ENCODE results near the gene CCL13. TPM values are rescaled to one million over a fixed set of nuclear protein-coding genes. Genes with fewer than 3 reads are reported as not detected.

Gene CCL13
- total and polyA plus RNA-seq, 2 experiments from 2014 or later: not detected

DNA sequence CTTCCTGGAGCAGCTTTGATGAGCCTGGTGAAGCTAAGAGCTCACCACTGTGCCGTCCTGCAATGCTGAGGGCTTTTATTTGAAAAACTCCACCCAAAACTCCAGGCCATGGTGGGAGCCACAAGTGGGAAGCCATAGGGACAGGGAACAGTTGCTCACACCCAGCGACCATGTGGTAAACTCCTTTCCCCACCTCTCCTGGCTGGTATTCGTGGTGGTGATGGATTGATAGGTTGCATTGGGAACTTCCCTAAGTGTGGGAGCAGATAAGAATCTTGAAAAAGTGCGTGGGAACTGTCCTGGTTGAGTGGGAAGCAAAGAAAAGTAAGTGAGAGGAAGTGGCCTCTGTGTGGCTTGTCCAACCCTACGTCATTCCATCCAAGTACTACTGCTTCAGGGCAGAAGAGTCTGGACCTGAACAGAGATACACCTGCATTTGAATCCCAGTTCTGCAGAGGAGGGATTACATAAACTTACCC is 6.9 kb downstream of the CCL13 start, which contains the start of gene CCL1:
CCL1 (minus strand) TSS at position 51 of the 479 bp plus-strand sequence. CDS start 72 bp downstream, outside the sequence.
- no peaks in the 10 kb centered on the region for H3K79me2 ChIP-seq
- no peaks in the 10 kb centered on the region for H3K9me3 ChIP-seq (ENCODE audit: low read depth)
- H3K36me3 ChIP-seq (replicated peaks; ENCODE audit: insufficient read depth, low read depth): no peaks in the 10 kb centered on the region
- H2AFZ ChIP-seq: no peak within 1 kb of the TSS
- no peaks in the 10 kb centered on the region for H4K20me1 ChIP-seq (ENCODE audit: insufficient read depth, poor library complexity, severe bottlenecking)
- no peak for DNase-seq (ENCODE audit: low spot score)
- H3K4me3 ChIP-seq: no peak within 1 kb of the TSS
- TF ChIP-seq EZH2 (IDR thresholded peaks at IDR 0.05; ENCODE audit: borderline replicate concordance) (no peak), EZH2phosphoT487 (IDR thresholded peaks at IDR 0.05; ENCODE audit: low read depth, severe bottlenecking, unreplicated experiment) (no peak)
- TF ChIP-seq, protein P1, sequence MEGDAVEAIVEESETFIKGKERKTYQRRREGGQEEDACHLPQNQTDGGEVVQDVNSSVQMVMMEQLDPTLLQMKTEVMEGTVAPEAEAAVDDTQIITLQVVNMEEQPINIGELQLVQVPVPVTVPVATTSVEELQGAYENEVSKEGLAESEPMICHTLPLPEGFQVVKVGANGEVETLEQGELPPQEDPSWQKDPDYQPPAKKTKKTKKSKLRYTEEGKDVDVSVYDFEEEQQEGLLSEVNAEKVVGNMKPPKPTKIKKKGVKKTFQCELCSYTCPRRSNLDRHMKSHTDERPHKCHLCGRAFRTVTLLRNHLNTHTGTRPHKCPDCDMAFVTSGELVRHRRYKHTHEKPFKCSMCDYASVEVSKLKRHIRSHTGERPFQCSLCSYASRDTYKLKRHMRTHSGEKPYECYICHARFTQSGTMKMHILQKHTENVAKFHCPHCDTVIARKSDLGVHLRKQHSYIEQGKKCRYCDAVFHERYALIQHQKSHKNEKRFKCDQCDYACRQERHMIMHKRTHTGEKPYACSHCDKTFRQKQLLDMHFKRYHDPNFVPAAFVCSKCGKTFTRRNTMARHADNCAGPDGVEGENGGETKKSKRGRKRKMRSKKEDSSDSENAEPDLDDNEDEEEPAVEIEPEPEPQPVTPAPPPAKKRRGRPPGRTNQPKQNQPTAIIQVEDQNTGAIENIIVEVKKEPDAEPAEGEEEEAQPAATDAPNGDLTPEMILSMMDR (IDR thresholded peaks at IDR 0.05; ENCODE audit: poor library complexity): no peak
- 62% methylated on average over 5 of the region's 5 CpGs for WGBS (ENCODE audit: low lambda C conversion rate, missing lambda C conversion rate)
- no peaks in the 10 kb centered on the region for H3K4me1 ChIP-seq (ENCODE audit: insufficient read depth)
- no peak within 1 kb of the TSS for H3K4me2 ChIP-seq
- no peaks in the 10 kb centered on the region for H3K9me2 ChIP-seq (replicated peaks; ENCODE audit: insufficient read depth)
- no peak within 1 kb of the TSS for H3K27ac ChIP-seq
- peaks cover 10% of the 10 kb centered on the region for H3K27me3 ChIP-seq

DNA sequence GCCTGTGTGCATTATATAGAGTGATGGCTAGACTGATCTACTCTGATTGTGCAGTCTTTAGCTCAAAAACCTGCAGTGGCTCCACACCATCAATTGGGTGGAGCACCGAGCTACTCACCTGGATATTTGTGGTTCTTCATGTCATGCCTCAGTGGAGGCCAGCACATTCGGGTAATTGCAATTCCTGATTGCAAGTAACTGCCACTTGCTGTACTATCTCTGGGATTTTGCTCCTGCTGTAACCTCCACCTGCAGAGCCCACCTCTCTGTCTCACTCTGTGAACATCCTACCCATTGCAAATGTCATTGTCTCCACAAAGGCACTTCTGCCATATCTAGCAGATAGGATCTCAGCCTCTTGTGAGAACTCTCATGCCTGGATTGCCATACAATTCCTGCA is 8.5 kb downstream of the CCL13 start:
- Histone ChIP-seq H3K27ac (no peak overlapping the region), H3K79me2 (no peaks in the 10 kb centered on the region), H3K4me2 (no peak overlapping the region), H3K9me2 (replicated peaks; ENCODE audit: insufficient read depth) (no peaks in the 10 kb centered on the region), H2AFZ (no peak overlapping the region), H4K20me1 (ENCODE audit: insufficient read depth, poor library complexity, severe bottlenecking) (no peaks in the 10 kb centered on the region), H3K4me3 (no peak overlapping the region), H3K4me1 (ENCODE audit: insufficient read depth) (no peaks in the 10 kb centered on the region), H3K27me3 (peaks cover 10% of the 10 kb centered on the region), H3K36me3 (replicated peaks; ENCODE audit: insufficient read depth, low read depth) (no peaks in the 10 kb centered on the region), H3K9me3 (ENCODE audit: low read depth) (no peaks in the 10 kb centered on the region)
- DNase-seq (ENCODE audit: low spot score): no peak
- TF ChIP-seq, protein P1 (IDR thresholded peaks at IDR 0.05; ENCODE audit: poor library complexity): no peak
- no peak for TF ChIP-seq EZH2 (IDR thresholded peaks at IDR 0.05; ENCODE audit: borderline replicate concordance)
- no peak for TF ChIP-seq EZH2phosphoT487 (IDR thresholded peaks at IDR 0.05; ENCODE audit: low read depth, severe bottlenecking, unreplicated experiment)
- 80% methylated on average over 2 of the region's 2 CpGs for WGBS (ENCODE audit: low lambda C conversion rate, missing lambda C conversion rate)

DNA sequence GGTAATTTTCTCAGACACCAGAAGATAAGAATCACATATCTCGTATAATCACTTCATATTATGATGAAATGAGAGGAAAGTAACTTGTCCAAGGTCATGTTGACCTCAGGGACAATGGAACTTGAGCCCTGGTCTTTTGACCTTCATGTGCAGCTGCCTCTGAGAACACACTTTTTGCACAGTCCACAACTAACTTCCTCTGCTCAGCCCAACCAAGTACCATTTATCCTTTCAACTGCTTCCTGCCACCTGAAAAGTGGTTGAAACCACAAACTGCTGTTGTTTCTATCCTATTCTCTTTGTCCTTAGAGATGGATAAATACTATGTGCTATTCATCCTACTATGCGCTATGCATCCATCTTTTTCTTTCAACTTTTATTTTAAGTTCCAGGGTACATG is 9.1 kb downstream of the CCL13 start:
- H3K27me3 ChIP-seq: peaks cover 10% of the 10 kb centered on the region
- WGBS (ENCODE audit: low lambda C conversion rate, missing lambda C conversion rate): 93% methylated on average over 2 of the region's 2 CpGs
- no peaks in the 10 kb centered on the region for H4K20me1 ChIP-seq (ENCODE audit: insufficient read depth, poor library complexity, severe bottlenecking)

More for the DNA sequence above, 9.1 kb downstream of the CCL13 start:
- Histone ChIP-seq H3K27ac (no peak overlapping the region), H3K4me3 (no peak overlapping the region), H3K79me2 (no peaks in the 10 kb centered on the region), H3K9me3 (ENCODE audit: low read depth) (no peaks in the 10 kb centered on the region), H3K9me2 (replicated peaks; ENCODE audit: insufficient read depth) (no peaks in the 10 kb centered on the region), H2AFZ (no peak overlapping the region), H3K36me3 (replicated peaks; ENCODE audit: insufficient read depth, low read depth) (no peaks in the 10 kb centered on the region), H3K4me2 (no peak overlapping the region), H3K4me1 (ENCODE audit: insufficient read depth) (no peaks in the 10 kb centered on the region)
- no peak for DNase-seq (ENCODE audit: low spot score)
- TF ChIP-seq, protein P1 (IDR thresholded peaks at IDR 0.05; ENCODE audit: poor library complexity): no peak
- TF ChIP-seq EZH2phosphoT487 (IDR thresholded peaks at IDR 0.05; ENCODE audit: low read depth, severe bottlenecking, unreplicated experiment) (no peak), EZH2 (IDR thresholded peaks at IDR 0.05; ENCODE audit: borderline replicate concordance) (no peak)

Data from hepatocyte (in vitro differentiated cells).